Activated naive CD4-positive, alpha-beta T cell treated with anti-CD3 and anti-CD28 coated beads for 36 hours (primary cell): ENCODE results near the gene DCUN1D3. TPM values are rescaled to one million over a fixed set of nuclear protein-coding genes. Genes with fewer than 3 reads are reported as not detected.
A peak's percentile ranks its signal among the peaks of the same experiment; 100 is the strongest.

Experiments used
- CTCF ChIA-PET: fragments of 350-600 bp; sonication (Branson Sonifier 250); formaldehyde crosslinking; loops from one replicate; lab custom pipeline; 2021; ENCODE audit warnings: antibody characterized with exemption; lab: Charles Lee
- DNase-seq: peaks from one replicate; pipeline ENCODE4 v3.0.0-alpha.2; 2020
- H3K27ac Mint-ChIP-seq: one replicate; pipeline ENCODE4 v1.8.0; 2021; ENCODE audit warnings: mild to moderate bottlenecking, mixed read lengths
- H3K27me3 Mint-ChIP-seq: one replicate; pipeline ENCODE4 v1.8.0; 2021; ENCODE audit warnings: low read depth, mixed read lengths
- H3K36me3 Mint-ChIP-seq: one replicate; pipeline ENCODE4 v1.8.0; 2021; ENCODE audit warnings: low read depth, mixed read lengths
- H3K4me1 Mint-ChIP-seq: one replicate; pipeline ENCODE4 v1.8.0; 2021; ENCODE audit warnings: low read depth, mixed read lengths
- H3K4me3 Mint-ChIP-seq: one replicate; pipeline ENCODE4 v1.8.0; 2021; ENCODE audit warnings: mild to moderate bottlenecking, moderate library complexity, mixed read lengths
- H3K9me3 Mint-ChIP-seq: one replicate; pipeline ENCODE4 v1.8.0; 2021; ENCODE audit warnings: mixed read lengths
- intact Hi-C: fragments of 100-400 bp; cut with micrococcal nuclease; formaldehyde crosslinking; loops from one replicate; pipeline ENCODE4 v1.15.1; 2023
- total RNA-seq, 2 experiments: library from RNA; stranded (reverse); gene quantifications; one replicate each; pipeline ENCODE4 v1.2.3, GENCODE V29; 2021

DCUN1D3 gene
- total RNA-seq, 2 experiments from 2014 or later: 3.0 to 3.4 TPM

DNA sequence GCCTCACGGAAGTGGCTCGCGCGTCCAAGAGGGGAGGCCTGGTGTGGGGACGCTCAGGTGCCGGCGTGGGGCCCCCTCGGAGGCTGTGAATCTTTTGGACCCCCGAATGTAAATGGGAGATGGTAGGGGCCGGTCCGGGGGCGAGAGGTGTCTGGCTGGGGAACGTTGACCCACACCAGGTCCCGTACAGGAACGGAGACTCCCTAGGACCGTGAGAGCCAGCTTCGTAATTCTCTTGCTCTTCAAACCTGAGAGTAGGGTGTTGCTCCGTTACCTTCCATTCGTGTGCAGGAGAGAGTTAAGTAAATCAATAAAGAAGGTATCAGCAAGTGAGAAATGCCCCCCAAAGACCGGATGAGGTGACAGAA, 894 bp upstream of the DCUN1D3 start:
- DNase-seq: no peak
- peak overlapping the region; percentile 96 for H3K4me3 Mint-ChIP-seq
- peak overlapping the region; percentile 98 for H3K27ac Mint-ChIP-seq
- peaks cover 2% of the 10 kb centered on the region for H3K36me3 Mint-ChIP-seq
- intact Hi-C loops: loop anchor here (2.0 to 10.0 kb wide), 4 partner anchors 38 to 1294 kb away; partner anchors contain the start of genes ERI2 and REXO5
- no peaks in the 10 kb centered on the region for H3K9me3 Mint-ChIP-seq
- CTCF ChIA-PET: no interaction called here
- H3K27me3 Mint-ChIP-seq: no peaks in the 10 kb centered on the region
- H3K4me1 Mint-ChIP-seq: peaks cover 59% of the 10 kb centered on the region

GRCh38 chr16:20899477-20900298, 470 bp downstream of the DCUN1D3 start:
- H3K27me3 Mint-ChIP-seq: no peaks in the 10 kb centered on the region
- peaks cover 54% of the 10 kb centered on the region for H3K4me1 Mint-ChIP-seq
- intact Hi-C loops: loop anchor here (1.0 to 10.0 kb wide), 8 partner anchors 12 to 1295 kb away; partner anchors contain the start of genes ERI2, REXO5 and THUMPD1
- H3K4me3 Mint-ChIP-seq: peak overlapping the region; percentile 96
- H3K27ac Mint-ChIP-seq: peak overlapping the region; percentile 98
- DNase-seq: no peak
- no peaks in the 10 kb centered on the region for H3K9me3 Mint-ChIP-seq
- CTCF ChIA-PET: interaction anchor here (1.1 to 2.0 kb wide), 2 partner anchors 49 to 224 kb away, joined by 4 to 6 read pairs; no protein-coding TSS in a partner anchor
- peaks cover 5% of the 10 kb centered on the region for H3K36me3 Mint-ChIP-seq

- CTCF ChIA-PET: interaction anchor here (0.7 to 2.0 kb wide), 3 partner anchors 19 to 223 kb away, joined by 4 to 6 read pairs (median 4); no protein-coding TSS in a partner anchor
- intact Hi-C loops: no loop called here
- H3K27ac Mint-ChIP-seq: no peak overlapping the region
- H3K4me1 Mint-ChIP-seq: peaks cover 48% of the 10 kb centered on the region
- H3K36me3 Mint-ChIP-seq: peaks cover 4% of the 10 kb centered on the region
- peak overlapping the region; percentile 96 for H3K4me3 Mint-ChIP-seq
- H3K27me3 Mint-ChIP-seq: no peaks in the 10 kb centered on the region
- no peak for DNase-seq
- H3K9me3 Mint-ChIP-seq: no peaks in the 10 kb centered on the region
Measured at GRCh38 chr16:20899071-20899470, 1.1 kb downstream of the DCUN1D3 start.

DNA sequence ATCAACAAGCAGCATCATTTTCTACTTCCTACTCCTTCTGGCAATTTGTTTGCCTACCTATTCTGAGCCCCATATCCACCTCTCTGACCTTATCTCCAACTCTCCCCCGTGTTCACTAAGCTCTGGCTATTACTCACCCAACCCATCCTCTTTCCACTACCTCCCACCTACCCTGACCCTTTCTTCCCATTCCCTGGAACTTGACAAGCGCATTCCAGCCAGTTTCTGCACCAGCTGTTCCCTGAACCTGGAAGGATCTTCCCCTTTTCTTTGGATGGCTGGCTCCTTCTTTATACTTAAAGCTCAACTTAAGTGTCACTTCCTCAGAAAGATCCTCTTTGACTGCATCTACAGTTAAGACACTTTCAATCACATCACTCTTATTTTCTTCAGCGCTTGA, 2.2 kb downstream of the DCUN1D3 start:
- Mint-ChIP-seq H3K4me1 (peaks cover 36% of the 10 kb centered on the region), H3K9me3 (no peaks in the 10 kb centered on the region), H3K27me3 (no peaks in the 10 kb centered on the region), H3K27ac (no peak overlapping the region), H3K36me3 (peaks cover 4% of the 10 kb centered on the region), H3K4me3 (no peak overlapping the region)
- DNase-seq: no peak
- intact Hi-C loops: no loop called here
- CTCF ChIA-PET: no interaction called here

GRCh38 chr16:20897253-20897897, 2.8 kb downstream of the DCUN1D3 start:
- intact Hi-C loops: no loop called here
- no peak overlapping the region for H3K27ac Mint-ChIP-seq
- H3K4me1 Mint-ChIP-seq: peaks cover 32% of the 10 kb centered on the region
- no peaks in the 10 kb centered on the region for H3K9me3 Mint-ChIP-seq
- DNase-seq: no peak
- no peaks in the 10 kb centered on the region for H3K27me3 Mint-ChIP-seq
- H3K4me3 Mint-ChIP-seq: no peak overlapping the region
- H3K36me3 Mint-ChIP-seq: peaks cover 4% of the 10 kb centered on the region
- CTCF ChIA-PET: no interaction called here

DNA sequence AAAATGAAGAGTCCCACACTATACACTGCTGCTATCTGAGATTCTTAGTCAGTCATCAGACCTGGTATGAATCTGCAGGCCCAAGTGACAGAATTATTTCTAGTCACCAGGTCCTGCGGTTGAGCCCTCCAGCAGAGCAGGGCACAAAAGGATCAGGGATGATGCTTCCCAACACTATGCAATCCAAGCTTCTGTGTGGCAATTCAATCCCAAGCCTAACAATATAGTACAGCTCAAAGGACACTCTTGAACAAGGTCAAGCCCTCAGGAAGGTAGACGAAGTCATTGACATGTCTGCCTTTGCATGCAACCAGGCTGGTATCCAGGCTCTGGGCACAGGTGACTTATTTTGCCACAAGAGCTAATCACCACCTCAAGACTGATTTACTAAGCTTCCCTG, 5.8 kb downstream of the DCUN1D3 start:
- no peaks in the 10 kb centered on the region for H3K9me3 Mint-ChIP-seq
- CTCF ChIA-PET: no interaction called here
- H3K27me3 Mint-ChIP-seq: no peaks in the 10 kb centered on the region
- peak overlapping the region; percentile 68 for H3K27ac Mint-ChIP-seq
- H3K36me3 Mint-ChIP-seq: peaks cover 3% of the 10 kb centered on the region
- no peak for DNase-seq
- H3K4me1 Mint-ChIP-seq: peaks cover 18% of the 10 kb centered on the region
- intact Hi-C loops: no loop called here
- no peak overlapping the region for H3K4me3 Mint-ChIP-seq

GRCh38 chr16:20889625-20890275, 10.4 kb downstream of the DCUN1D3 start:
- H3K27ac Mint-ChIP-seq: no peak overlapping the region
- H3K27me3 Mint-ChIP-seq: no peaks in the 10 kb centered on the region
- H3K36me3 Mint-ChIP-seq: no peaks in the 10 kb centered on the region
- H3K4me3 Mint-ChIP-seq: no peak overlapping the region
- peaks cover 8% of the 10 kb centered on the region for H3K4me1 Mint-ChIP-seq
- CTCF ChIA-PET: no interaction called here
- DNase-seq: no peak
- intact Hi-C loops: no loop called here
- no peaks in the 10 kb centered on the region for H3K9me3 Mint-ChIP-seq

DNA sequence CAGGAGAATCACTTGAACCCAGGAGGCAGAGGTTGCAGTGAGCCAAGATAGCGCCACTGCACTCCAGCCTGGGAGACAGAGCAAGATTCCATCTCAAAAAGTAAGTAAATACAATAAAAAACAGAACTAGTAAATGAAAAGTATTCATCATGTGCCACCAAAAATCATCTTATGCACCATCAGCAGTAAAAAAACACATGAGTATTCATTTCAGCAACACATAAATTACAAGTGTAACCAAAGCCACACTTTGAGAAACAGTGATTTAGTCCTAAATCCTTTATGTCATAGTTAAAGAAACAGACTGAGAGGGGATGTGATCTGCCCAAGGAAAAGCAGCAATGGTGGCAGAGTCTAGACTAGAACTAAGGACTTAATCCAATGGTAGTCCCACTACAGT, 13.0 kb downstream of the DCUN1D3 start:
- CTCF ChIA-PET: no interaction called here
- Mint-ChIP-seq H3K27ac (no peak overlapping the region), H3K9me3 (no peaks in the 10 kb centered on the region), H3K4me3 (no peak overlapping the region), H3K4me1 (peaks cover 16% of the 10 kb centered on the region), H3K36me3 (peaks cover 6% of the 10 kb centered on the region), H3K27me3 (no peaks in the 10 kb centered on the region)
- intact Hi-C loops: no loop called here
- no peak for DNase-seq

GRCh38 chr16:20886320-20886719, 13.8 kb downstream of the DCUN1D3 start:
- intact Hi-C loops: no loop called here
- H3K27ac Mint-ChIP-seq: no peak overlapping the region
- CTCF ChIA-PET: no interaction called here
- DNase-seq: no peak
- peaks cover 16% of the 10 kb centered on the region for H3K4me1 Mint-ChIP-seq
- H3K27me3 Mint-ChIP-seq: no peaks in the 10 kb centered on the region
- peaks cover 6% of the 10 kb centered on the region for H3K36me3 Mint-ChIP-seq
- no peak overlapping the region for H3K4me3 Mint-ChIP-seq
- no peaks in the 10 kb centered on the region for H3K9me3 Mint-ChIP-seq

DNA sequence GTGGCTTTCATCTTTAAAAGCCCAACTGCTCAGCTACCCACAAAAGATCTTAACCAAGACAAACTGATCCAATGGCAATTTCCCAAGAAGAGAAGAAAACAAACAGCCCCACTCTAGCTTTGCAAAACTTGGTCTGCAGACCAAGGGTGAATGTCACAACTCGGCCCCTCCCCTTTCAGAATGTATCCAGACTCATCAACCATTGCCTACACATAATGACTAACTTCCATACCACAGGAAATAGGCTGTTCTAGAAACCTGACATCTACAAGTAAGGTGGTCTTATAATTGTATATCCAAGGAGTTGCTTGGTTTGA, 16.0 kb downstream of the DCUN1D3 start:
- H3K4me3 Mint-ChIP-seq: no peak overlapping the region
- H3K27me3 Mint-ChIP-seq: no peaks in the 10 kb centered on the region
- no peak overlapping the region for H3K27ac Mint-ChIP-seq
- peaks cover 6% of the 10 kb centered on the region for H3K36me3 Mint-ChIP-seq
- H3K4me1 Mint-ChIP-seq: peaks cover 22% of the 10 kb centered on the region
- intact Hi-C loops: no loop called here
- no peak for DNase-seq
- H3K9me3 Mint-ChIP-seq: no peaks in the 10 kb centered on the region
- CTCF ChIA-PET: interaction anchor here (0.6 kb wide), 1 partner anchor 282 kb away, joined by 3 read pairs; no protein-coding TSS in a partner anchor

GRCh38 chr16:20883554-20884239, 16.5 kb downstream of the DCUN1D3 start:
- no peak overlapping the region for H3K4me3 Mint-ChIP-seq
- intact Hi-C loops: no loop called here

DNA sequence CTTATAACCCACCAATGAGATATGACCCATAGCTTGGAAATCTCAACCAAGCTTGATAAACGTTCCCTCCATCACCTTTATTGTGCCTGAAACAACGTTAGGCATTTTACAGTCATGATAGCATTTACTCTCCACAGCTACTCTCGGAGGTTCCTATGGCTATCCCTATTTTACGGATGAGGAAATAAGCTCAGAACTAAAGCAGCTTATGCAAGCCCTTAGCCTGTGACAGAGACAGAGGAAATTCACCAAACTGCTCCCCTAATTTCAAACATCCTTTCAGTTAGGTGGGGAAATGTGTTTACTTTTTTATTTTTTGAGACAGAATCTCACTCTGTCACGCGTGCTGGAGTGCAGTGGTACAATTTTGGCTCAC, 18.7 kb downstream of the DCUN1D3 start:
- H3K36me3 Mint-ChIP-seq: peaks cover 9% of the 10 kb centered on the region
- CTCF ChIA-PET: no interaction called here
- no peaks in the 10 kb centered on the region for H3K27me3 Mint-ChIP-seq
- H3K4me1 Mint-ChIP-seq: peaks cover 32% of the 10 kb centered on the region
- H3K9me3 Mint-ChIP-seq: no peaks in the 10 kb centered on the region
- H3K4me3 Mint-ChIP-seq: no peak overlapping the region
- DNase-seq: no peak
- no peak overlapping the region for H3K27ac Mint-ChIP-seq
- intact Hi-C loops: no loop called here

More at GRCh38 chr16:20883554-20884239, 16.5 kb downstream of the DCUN1D3 start:
- CTCF ChIA-PET: interaction anchor here (0.6 kb wide), 1 partner anchor 281 kb away, joined by 3 read pairs; no protein-coding TSS in a partner anchor
- H3K27me3 Mint-ChIP-seq: no peaks in the 10 kb centered on the region
- peaks cover 6% of the 10 kb centered on the region for H3K36me3 Mint-ChIP-seq
- H3K4me1 Mint-ChIP-seq: peaks cover 27% of the 10 kb centered on the region
- no peak overlapping the region for H3K27ac Mint-ChIP-seq
- DNase-seq: no peak
- no peaks in the 10 kb centered on the region for H3K9me3 Mint-ChIP-seq
